ENCODE results near the gene APOBEC3C.
"Not testable (repeated sequence)": the region's sequence is repeated elsewhere in the genome, so short reads cannot be mapped to it uniquely, and the experiment has no call there.

The APOBEC3C gene

DNA sequence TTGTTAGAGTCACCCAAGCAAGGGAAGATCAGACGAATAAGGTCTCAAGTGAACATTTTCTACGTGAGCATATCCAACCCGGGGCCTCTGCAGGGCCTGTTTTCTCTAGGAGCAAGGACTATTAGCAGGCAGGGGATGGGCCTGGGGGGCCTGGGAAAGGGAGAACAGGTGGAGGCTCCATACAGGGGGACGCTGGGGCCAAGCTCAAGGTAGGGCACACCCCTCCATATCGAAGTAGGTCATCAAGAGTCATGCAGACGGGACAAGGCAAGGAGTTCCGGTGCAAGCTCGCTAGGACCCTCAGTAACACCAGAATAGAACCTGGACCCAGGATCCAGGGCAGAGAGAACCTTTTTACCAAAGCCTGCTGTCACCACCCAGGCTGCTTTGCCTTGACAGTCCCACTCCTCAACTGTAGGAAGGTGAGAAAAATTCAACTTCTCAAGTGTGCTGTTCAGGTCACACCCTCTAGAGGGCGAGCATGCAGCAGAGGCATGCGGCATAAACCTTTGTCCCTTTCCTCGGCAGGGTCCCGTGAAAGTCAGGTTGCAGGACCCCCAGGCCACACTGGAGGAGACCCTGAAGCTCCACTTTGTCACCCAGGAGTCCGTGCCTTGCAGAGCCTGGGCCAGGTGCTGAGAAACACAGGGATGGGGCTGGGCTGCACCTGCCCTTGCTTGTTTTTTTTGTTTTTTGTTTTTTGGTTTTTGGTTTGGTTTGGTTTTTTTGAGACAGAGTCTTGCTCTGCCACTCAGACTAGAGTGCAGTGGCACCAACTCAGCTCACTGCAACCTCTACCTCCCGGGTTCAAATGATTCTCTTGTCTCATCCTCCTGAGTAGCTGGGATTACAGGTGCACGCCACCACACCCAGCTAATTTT, 40.5 kb upstream of the APOBEC3C start:
- no peak overlapping the region for H3K4me3 ChIP-seq (ENCODE audit: low read length)
- DNase-seq (ENCODE audit: low read depth): peak; percentile 23
- TF ChIP-seq, protein P1, sequence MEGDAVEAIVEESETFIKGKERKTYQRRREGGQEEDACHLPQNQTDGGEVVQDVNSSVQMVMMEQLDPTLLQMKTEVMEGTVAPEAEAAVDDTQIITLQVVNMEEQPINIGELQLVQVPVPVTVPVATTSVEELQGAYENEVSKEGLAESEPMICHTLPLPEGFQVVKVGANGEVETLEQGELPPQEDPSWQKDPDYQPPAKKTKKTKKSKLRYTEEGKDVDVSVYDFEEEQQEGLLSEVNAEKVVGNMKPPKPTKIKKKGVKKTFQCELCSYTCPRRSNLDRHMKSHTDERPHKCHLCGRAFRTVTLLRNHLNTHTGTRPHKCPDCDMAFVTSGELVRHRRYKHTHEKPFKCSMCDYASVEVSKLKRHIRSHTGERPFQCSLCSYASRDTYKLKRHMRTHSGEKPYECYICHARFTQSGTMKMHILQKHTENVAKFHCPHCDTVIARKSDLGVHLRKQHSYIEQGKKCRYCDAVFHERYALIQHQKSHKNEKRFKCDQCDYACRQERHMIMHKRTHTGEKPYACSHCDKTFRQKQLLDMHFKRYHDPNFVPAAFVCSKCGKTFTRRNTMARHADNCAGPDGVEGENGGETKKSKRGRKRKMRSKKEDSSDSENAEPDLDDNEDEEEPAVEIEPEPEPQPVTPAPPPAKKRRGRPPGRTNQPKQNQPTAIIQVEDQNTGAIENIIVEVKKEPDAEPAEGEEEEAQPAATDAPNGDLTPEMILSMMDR (conservative IDR thresholded peaks at IDR 0.05; ENCODE audit: low read length): peak; percentile 88

DNA sequence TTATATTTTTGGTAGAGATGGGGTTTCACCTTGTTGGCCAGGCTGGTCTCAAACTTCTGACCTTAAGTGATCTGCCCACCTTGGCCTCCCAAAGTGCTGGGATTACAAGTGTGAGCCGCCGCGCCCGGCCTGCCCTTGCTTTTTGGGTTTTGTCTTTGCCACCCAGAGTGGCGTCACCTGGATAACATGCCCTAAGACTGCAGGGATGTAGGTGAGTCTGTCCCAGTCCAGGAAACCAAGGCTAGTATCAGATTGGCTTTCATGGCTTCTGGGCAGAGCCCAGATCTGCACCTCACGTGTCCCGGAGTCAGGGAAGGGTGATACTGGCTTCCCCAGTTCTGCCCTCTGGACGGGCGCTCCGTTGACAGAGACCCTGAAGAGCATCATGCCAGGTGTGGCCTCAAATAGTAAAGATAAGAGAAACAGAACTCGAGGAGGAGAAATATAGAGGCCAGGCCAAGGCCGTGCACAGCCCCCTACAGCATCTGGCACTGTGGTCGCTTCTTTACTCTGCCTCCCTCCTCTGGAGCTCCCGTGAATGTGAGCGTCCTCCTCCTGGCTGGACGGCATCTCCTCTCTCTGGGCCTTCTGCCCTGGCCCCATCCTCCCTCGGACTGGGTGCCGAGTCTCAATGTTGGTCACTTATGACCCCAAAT, 39.8 kb upstream of the APOBEC3C start:
- TF ChIP-seq, protein P1 (conservative IDR thresholded peaks at IDR 0.05; ENCODE audit: low read length): no peak
- no peak for DNase-seq (ENCODE audit: low read depth)

DNA sequence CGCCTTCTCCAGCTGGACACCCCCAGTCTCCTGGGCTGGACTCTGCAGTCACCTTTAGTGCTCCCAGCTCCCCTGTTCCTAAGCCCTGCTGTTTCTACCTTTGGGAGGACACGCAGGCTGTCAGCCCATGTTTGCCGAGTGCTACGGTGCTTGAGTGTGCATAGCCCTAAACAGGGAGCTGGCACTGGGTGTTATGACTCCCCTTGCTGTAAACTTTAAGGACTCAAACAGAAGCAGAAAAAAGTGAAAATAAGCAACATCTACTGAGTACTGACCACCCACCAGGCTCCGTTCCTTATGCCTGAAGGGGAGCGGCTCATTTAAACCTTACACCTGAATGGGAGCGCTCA, 39.3 kb upstream of the APOBEC3C start:
- no peak overlapping the region for H3K4me3 ChIP-seq (ENCODE audit: low read length)
- TF ChIP-seq, protein P1 (conservative IDR thresholded peaks at IDR 0.05; ENCODE audit: low read length): no peak
- no peak for DNase-seq (ENCODE audit: low read depth)

More for the DNA sequence above, 39.8 kb upstream of the APOBEC3C start:
- H3K4me3 ChIP-seq (ENCODE audit: low read length): no peak overlapping the region

DNA sequence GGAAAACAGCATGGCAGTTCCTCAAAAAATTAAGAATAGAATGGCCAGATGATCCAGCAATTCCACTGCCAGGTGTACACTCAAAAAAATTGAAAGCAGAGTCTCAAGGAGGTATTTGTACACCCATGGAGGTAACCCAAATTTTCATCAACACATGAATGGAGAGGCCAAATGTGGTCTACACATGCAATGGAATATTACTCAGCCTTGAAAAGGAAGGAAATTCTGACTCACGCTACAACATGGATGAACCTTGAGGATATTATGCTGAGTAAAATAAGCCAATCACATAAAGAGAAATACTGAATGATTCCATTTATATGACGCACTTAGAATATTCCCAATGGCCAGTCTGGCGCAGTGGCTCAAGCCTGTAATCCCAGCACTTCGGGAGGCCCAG, 36.8 kb upstream of the APOBEC3C start:
- not testable (repeated sequence) for DNase-seq (ENCODE audit: low read depth)

DNA sequence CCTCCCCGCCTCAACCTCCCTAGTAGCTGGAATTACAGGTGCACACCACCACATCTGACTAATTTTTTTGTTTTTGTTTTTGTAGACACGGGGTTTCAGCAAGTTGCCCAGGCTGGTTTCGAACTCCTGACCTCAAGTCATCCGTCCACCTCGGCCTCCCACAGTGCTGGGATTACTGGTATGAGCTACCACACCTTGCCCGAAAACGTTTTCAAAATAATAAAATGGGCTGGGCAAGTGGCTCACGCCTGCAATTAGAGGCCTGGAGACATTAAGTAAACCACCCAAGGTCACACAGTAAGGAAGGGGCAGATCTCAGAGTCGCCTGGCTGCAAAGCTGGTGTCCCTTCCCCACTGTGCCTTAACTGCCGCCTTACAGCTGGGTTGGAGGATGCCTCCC, 33.5 kb upstream of the APOBEC3C start:
- not testable (repeated sequence) for H3K4me3 ChIP-seq (ENCODE audit: low read length)

More for the DNA sequence above, 36.8 kb upstream of the APOBEC3C start:
- not testable (repeated sequence) for H3K4me3 ChIP-seq (ENCODE audit: low read length)

DNA sequence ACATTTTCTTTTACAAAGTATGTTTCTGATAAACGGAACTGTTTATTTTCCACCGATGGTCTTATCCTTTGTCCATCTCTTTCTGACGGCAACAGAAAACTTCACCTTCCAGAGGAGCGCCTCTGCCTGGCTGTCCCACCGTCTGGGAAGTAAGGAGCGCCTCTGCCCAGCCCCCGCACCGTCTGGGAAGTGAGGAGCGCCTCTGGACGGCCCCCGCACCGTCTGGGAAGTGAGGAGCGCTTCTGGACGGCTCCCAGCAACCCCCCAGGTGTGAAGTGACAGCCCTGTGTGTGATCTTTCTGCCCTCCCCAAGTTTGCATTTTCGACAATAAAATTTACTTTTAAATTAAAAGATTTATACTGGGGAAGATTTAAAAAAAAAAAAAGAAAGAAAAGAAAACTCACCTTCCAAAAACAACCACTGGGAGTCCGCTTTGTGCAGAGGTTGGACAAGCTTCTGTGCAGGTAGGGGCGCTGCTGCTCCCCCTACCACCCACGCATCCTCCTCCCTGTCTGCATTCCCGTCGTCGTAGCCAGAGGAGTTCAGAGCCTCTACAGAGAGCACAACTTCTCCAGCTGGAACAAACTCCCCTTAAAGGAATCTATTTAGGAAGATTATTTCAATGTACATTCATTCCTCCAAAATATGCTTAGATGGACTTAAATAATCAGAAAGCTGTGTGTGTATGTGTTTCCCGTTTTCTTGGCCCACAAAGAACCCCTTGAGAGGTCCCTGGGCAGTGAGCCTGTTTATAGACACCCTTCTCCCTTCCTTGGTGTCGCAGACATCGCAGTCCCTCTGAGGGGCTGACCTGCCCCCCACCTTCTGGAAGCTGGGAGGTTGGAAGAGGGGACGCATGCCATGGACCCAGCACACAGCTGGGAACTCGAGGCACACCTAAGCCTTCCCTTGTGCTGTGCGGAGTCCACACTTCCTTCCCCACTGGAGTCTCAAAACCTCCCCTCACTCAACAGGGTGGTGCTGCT, 32.8 kb upstream of the APOBEC3C start:
- peak overlapping the region; percentile 61 for H3K4me3 ChIP-seq (ENCODE audit: low read length)
- peak; percentile 8 for DNase-seq (ENCODE audit: low read depth)
- TF ChIP-seq, protein P1 (conservative IDR thresholded peaks at IDR 0.05; ENCODE audit: low read length): peak; percentile 35

More for the DNA sequence above, 33.5 kb upstream of the APOBEC3C start:
- DNase-seq (ENCODE audit: low read depth): not testable (repeated sequence)

DNA sequence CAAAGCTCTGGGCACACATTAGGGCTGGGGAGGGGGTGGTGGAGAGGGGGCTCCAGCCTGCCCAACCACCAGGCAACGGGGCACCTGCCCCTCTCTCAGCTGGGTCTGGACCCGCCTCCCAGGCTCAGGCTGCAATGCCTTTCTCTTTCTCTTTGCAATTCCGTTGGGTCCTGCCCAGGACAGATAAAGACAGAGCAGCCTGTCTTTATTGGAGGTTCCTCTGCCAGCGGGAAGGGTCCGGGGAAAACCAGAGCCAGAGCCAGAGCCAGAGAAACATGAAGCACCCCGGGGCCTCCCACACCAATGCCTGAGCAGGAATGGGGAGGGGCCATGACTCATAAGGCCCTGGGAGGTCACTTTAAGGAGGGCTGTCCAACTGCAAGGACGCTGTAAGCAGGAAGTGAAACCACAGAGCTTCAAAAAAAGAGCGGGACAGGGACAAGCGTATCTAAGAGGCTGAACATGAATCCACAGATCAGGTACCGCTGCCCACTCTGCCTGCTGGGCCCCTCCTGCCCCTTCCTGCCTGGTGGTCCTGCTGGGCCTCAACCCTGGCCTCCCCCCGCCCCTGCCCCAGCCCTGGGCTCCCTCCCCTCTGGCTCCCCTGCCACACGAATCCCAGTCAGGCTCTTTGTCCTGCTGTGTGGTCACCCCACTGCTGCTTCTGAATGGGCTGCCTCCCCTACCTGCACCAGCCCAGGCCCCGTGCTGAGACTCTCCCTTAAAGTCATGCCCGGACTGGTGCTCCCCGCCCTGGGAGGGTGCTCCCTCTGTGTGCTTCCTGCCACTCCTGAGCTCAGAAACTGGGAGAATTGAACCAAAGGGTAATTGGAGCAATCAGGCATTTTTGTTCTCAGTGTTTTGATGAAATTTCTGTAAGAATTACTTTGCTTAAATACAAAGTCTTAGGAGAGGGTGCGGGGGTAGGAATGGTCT, 31.8 kb upstream of the APOBEC3C start, which contains the start of gene APOBEC3B:
TSS of gene APOBEC3B (plus strand) at position 356 of the 936 bp plus-strand sequence. CDS start at position 463, 107 bp downstream.
- DNase-seq (ENCODE audit: low read depth): peak; percentile 90
- peak within 1 kb of the TSS; percentile 61 for H3K4me3 ChIP-seq (ENCODE audit: low read length)
- TF ChIP-seq, protein P1 (conservative IDR thresholded peaks at IDR 0.05; ENCODE audit: low read length): no peak
